Esophagus squamous epithelium (tissue), 4 donors: ENCODE data around the gene ARHGAP45.

ENCODE experiments used
- POLR2A ChIP-seq, 4 donors: fragments of 450-650 bp; IDR thresholded peaks; one replicate each; pipeline ENCODE4 v1.6.1; 2017; ENCODE audit warnings: antibody characterized with exemption in 4 of 4, mild to moderate bottlenecking in 4 of 4, moderate library complexity in 3 of 4
- TF ChIP-seq, protein P1 (sequence below), 6 experiments: fragments of 450-650 bp in 4 of 6; fragments of 200-600 bp in 2 of 6; sonication (generic) in 2 of 6; IDR thresholded peaks; one replicate each; pipeline ENCODE4 v1.5.1; 2016 to 2019; ENCODE audit warnings: antibody characterized with exemption in 6 of 6, mild to moderate bottlenecking in 4 of 6, moderate library complexity in 4 of 6

DNA sequence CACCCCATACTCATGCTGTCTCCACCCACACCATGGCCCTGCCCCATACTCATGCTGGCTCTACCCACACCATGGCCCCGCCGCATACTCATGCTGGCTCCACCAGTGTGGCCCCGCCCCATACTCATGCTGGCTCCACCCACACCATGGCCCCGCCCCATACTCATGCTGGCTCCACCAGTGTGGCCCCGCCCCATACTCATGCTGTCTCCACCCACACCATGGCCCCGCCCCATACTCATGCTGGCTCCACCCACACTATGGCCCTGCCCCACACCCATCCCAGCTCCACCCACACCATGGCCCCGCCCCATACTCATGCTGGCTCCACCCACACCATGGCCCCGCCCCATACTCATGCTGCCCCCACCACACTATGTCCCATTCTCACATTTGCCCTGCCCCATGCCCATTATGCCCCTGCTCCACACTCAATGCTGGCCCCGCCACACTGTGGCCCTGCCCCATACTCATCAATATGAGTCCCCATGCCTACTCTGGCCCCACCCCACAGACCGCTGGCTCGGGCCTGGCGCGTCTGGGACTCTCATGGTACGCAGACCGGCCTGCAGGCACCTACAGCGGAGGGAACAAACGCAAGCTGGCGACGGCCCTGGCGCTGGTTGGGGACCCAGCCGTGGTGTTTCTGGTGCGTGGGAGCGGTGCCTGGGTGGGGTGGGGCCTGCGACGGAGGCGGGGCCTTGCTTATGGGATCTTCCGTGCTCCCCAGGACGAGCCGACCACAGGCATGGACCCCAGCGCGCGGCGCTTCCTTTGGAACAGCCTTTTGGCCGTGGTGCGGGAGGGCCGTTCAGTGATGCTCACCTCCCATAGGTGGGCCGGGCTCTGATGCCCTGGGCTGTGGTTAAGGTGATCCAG, 3.7 kb upstream of the ARHGAP45 start:
- no peak for TF ChIP-seq POLR2A (IDR thresholded peaks at IDR 0.05)
- TF ChIP-seq, protein P1, sequence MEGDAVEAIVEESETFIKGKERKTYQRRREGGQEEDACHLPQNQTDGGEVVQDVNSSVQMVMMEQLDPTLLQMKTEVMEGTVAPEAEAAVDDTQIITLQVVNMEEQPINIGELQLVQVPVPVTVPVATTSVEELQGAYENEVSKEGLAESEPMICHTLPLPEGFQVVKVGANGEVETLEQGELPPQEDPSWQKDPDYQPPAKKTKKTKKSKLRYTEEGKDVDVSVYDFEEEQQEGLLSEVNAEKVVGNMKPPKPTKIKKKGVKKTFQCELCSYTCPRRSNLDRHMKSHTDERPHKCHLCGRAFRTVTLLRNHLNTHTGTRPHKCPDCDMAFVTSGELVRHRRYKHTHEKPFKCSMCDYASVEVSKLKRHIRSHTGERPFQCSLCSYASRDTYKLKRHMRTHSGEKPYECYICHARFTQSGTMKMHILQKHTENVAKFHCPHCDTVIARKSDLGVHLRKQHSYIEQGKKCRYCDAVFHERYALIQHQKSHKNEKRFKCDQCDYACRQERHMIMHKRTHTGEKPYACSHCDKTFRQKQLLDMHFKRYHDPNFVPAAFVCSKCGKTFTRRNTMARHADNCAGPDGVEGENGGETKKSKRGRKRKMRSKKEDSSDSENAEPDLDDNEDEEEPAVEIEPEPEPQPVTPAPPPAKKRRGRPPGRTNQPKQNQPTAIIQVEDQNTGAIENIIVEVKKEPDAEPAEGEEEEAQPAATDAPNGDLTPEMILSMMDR (IDR thresholded peaks at IDR 0.05) = no peak
